Measurements from ENCODE around the gene TOM1L1.

The TOM1L1 gene

DNA sequence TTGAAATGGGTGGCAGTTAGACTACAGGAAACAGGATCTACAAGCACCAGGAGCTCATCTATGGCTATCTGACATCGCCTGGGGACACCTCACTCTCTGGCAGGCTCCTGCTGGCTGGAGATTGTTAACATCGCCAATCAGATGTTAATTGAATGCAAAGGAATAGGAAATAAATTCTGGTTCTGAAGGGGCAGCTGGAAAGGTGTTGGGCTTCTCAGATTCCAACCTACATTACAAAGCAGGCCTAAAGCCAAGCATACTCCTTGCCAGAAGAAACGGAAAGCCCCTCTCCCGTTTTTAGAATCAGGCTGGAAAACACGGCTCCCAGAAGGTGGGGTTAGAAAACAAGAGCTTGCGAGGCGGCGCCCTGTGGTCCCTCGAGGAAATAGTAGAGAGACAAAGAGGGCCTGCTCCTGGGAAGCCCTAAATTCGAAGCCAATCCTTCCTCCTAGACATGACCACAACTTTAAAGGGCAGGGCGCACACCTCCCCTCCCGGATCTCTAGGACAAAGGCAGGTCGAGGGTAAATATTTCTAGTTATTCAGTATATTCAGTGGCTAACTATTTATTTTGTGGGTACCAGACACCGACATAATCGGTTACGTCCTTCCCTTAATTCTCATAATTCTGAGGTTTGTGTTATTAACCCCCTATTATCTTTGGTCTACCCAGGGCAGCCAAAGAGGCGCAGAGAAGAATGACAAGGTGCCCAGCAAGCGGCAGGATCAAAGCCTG, 763 bp upstream of the TOM1L1 start:
- Histone ChIP-seq H3K4me3 (replicated peaks; ENCODE audit: insufficient read depth, low read length) (peak overlapping the region; percentile 64), H3K27me3 (ENCODE audit: insufficient read depth, poor library complexity, severe bottlenecking) (peaks cover 11% of the 10 kb centered on the region), H3K27ac (replicated peaks) (no peak overlapping the region)
- TF ChIP-seq SPI1 (IDR thresholded peaks at IDR 0.05; ENCODE audit: borderline replicate concordance, low read depth) (no peak), POLR2AphosphoS5 (IDR thresholded peaks at IDR 0.05; ENCODE audit: low read depth) (no peak), GABPA (IDR thresholded peaks at IDR 0.05; ENCODE audit: low read depth) (no peak)
- TF ChIP-seq, protein P1, sequence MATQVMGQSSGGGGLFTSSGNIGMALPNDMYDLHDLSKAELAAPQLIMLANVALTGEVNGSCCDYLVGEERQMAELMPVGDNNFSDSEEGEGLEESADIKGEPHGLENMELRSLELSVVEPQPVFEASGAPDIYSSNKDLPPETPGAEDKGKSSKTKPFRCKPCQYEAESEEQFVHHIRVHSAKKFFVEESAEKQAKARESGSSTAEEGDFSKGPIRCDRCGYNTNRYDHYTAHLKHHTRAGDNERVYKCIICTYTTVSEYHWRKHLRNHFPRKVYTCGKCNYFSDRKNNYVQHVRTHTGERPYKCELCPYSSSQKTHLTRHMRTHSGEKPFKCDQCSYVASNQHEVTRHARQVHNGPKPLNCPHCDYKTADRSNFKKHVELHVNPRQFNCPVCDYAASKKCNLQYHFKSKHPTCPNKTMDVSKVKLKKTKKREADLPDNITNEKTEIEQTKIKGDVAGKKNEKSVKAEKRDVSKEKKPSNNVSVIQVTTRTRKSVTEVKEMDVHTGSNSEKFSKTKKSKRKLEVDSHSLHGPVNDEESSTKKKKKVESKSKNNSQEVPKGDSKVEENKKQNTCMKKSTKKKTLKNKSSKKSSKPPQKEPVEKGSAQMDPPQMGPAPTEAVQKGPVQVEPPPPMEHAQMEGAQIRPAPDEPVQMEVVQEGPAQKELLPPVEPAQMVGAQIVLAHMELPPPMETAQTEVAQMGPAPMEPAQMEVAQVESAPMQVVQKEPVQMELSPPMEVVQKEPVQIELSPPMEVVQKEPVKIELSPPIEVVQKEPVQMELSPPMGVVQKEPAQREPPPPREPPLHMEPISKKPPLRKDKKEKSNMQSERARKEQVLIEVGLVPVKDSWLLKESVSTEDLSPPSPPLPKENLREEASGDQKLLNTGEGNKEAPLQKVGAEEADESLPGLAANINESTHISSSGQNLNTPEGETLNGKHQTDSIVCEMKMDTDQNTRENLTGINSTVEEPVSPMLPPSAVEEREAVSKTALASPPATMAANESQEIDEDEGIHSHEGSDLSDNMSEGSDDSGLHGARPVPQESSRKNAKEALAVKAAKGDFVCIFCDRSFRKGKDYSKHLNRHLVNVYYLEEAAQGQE (IDR thresholded peaks at IDR 0.05; ENCODE audit: insufficient replicate concordance, low read depth), result no peak
- TF ChIP-seq, protein P2, sequence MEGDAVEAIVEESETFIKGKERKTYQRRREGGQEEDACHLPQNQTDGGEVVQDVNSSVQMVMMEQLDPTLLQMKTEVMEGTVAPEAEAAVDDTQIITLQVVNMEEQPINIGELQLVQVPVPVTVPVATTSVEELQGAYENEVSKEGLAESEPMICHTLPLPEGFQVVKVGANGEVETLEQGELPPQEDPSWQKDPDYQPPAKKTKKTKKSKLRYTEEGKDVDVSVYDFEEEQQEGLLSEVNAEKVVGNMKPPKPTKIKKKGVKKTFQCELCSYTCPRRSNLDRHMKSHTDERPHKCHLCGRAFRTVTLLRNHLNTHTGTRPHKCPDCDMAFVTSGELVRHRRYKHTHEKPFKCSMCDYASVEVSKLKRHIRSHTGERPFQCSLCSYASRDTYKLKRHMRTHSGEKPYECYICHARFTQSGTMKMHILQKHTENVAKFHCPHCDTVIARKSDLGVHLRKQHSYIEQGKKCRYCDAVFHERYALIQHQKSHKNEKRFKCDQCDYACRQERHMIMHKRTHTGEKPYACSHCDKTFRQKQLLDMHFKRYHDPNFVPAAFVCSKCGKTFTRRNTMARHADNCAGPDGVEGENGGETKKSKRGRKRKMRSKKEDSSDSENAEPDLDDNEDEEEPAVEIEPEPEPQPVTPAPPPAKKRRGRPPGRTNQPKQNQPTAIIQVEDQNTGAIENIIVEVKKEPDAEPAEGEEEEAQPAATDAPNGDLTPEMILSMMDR (IDR thresholded peaks at IDR 0.05; ENCODE audit: insufficient read depth, low read length), result no peak
- no peak for DNase-seq (ENCODE audit: low read depth in 1 of 2, low spot score in 1 of 2)

DNA sequence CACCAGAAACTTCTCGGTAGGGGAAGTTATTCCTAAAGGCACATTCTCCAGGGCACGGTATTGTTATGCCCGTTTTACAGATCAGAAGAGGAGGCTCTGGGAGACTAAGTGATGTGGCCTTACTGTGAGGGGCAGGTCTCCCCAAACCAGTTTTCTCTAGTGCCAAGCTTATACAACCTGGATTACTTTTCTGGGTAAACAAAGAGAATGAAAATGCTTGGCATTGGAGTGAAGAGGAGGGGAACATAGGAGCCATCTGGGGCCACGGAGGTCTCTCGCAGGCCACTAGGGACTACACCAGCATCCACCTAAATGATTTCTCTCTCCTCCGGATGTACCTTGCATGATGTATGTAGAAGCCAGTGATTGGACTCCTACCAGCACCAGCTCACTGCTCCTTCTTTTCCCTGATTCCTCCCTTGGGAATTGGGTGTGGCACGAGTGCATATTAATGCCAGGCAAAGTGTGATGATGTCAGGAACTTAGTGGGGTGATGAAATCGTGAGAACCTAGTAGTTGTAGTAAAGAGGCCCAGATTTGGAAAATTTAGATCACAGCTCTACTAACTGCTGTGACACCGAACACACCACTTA, 674 bp downstream of the TOM1L1 start:
- no peak for DNase-seq (ENCODE audit: low read depth in 1 of 2, low spot score in 1 of 2)
- TF ChIP-seq SPI1 (IDR thresholded peaks at IDR 0.05; ENCODE audit: borderline replicate concordance, low read depth), result no peak
- H3K27me3 ChIP-seq (ENCODE audit: insufficient read depth, poor library complexity, severe bottlenecking), result peaks cover 11% of the 10 kb centered on the region
- no peak overlapping the region for H3K27ac ChIP-seq (replicated peaks)
- H3K4me3 ChIP-seq (replicated peaks; ENCODE audit: insufficient read depth, low read length), result peak overlapping the region; percentile 64

DNA sequence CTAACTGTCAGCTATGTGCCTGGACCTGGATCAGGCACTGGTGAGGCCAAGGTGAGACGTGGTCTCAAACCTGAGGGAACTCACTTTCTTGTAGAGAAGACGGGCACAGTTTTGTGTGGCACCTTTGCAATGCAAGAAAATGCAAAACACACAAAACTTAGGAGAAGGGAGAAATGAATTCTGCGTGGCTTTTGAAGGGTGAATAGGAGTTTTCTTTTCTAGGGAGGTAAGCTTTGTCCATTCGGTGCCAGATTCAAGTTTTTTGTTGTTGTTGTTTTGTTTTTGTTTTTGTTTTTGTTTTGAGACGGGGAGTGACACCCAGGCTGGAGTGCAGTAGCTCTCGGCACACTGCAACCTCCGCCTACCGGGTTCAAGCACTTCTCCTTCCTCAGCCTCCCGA, 1.4 kb downstream of the TOM1L1 start:
- TF ChIP-seq POLR2AphosphoS5 (IDR thresholded peaks at IDR 0.05; ENCODE audit: low read depth), result no peak
- TF ChIP-seq, protein P1 (IDR thresholded peaks at IDR 0.05; ENCODE audit: insufficient replicate concordance, low read depth), result no peak
- TF ChIP-seq, protein P2 (IDR thresholded peaks at IDR 0.05; ENCODE audit: insufficient read depth, low read length), result no peak
- no peak for TF ChIP-seq SPI1 (IDR thresholded peaks at IDR 0.05; ENCODE audit: borderline replicate concordance, low read depth)
- TF ChIP-seq GABPA (IDR thresholded peaks at IDR 0.05; ENCODE audit: low read depth), result no peak
- Histone ChIP-seq H3K4me3 (replicated peaks; ENCODE audit: insufficient read depth, low read length) (no peak overlapping the region), H3K27ac (replicated peaks) (no peak overlapping the region), H3K27me3 (ENCODE audit: insufficient read depth, poor library complexity, severe bottlenecking) (peaks cover 11% of the 10 kb centered on the region)
- no peak for DNase-seq (ENCODE audit: low read depth in 1 of 2, low spot score in 1 of 2)

DNA sequence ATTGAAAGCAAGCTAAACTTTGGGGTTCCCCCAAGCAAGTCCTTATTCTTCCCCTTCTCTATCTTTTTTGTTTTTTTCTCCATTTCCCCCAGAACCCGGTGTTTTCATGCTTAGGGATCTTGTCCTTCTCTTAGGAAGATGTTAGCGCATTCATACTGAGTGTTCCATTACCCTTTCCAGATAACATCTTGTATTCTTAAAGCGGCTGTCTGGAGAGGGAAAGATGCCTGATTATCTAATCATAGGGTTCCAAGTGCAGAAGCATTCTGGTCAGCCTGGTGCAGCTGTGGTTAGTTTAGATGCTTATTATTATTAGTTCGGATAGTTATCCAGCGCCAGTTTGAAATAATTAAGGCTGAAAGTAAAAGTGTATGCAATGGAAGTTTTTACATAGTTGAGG, 2.0 kb downstream of the TOM1L1 start:
- H3K4me3 ChIP-seq (replicated peaks; ENCODE audit: insufficient read depth, low read length), result no peak overlapping the region
- DNase-seq (ENCODE audit: low read depth in 1 of 2, low spot score in 1 of 2), result no peak
- TF ChIP-seq, protein P1 (IDR thresholded peaks at IDR 0.05; ENCODE audit: insufficient replicate concordance, low read depth), result no peak
- TF ChIP-seq SPI1 (IDR thresholded peaks at IDR 0.05; ENCODE audit: borderline replicate concordance, low read depth), result no peak
- no peak for TF ChIP-seq POLR2AphosphoS5 (IDR thresholded peaks at IDR 0.05; ENCODE audit: low read depth)
- TF ChIP-seq, protein P2 (IDR thresholded peaks at IDR 0.05; ENCODE audit: insufficient read depth, low read length), result no peak
- no peak for TF ChIP-seq GABPA (IDR thresholded peaks at IDR 0.05; ENCODE audit: low read depth)
- peaks cover 11% of the 10 kb centered on the region for H3K27me3 ChIP-seq (ENCODE audit: insufficient read depth, poor library complexity, severe bottlenecking)
- H3K27ac ChIP-seq (replicated peaks), result no peak overlapping the region
